ENCODE data around the gene TRRAP. TPM values are rescaled to one million over a fixed set of nuclear protein-coding genes. Genes with fewer than 3 reads are reported as not detected.

Gene TRRAP
- total RNA-seq, 2 experiments from 2014 or later, result 45.5 to 48.2 TPM

- ATAC-seq (no peak), DNase-seq (no peak)
- CTCF ChIA-PET, result no interaction called here
- intact Hi-C loops (cut with micrococcal nuclease), result no loop called here
- peaks cover 12% of the 10 kb centered on the region for H3K27me3 Mint-ChIP-seq
- H3K4me3 Mint-ChIP-seq, result no peak overlapping the region
- no peak overlapping the region for H3K27ac Mint-ChIP-seq
- no peaks in the 10 kb centered on the region for H3K9me3 Mint-ChIP-seq
- TF ChIP-seq CTCF (IDR thresholded peaks at IDR 0.05), result no peak
- no peaks in the 10 kb centered on the region for H3K4me1 Mint-ChIP-seq (ENCODE audit: low read depth)
- no peaks in the 10 kb centered on the region for H3K36me3 Mint-ChIP-seq (ENCODE audit: low read depth)
- POLR2A ChIA-PET, result interaction anchor here (0.5 to 0.6 kb wide), 2 partner anchors 550 to 1329 kb away, joined by 3 to 4 read pairs; no protein-coding TSS in a partner anchor
These were observed 18.3 kb upstream of the TRRAP start for GRCh38 chr7:98860071-98860470.

- Mint-ChIP-seq H3K9me3 (no peaks in the 10 kb centered on the region), H3K4me3 (no peak overlapping the region), H3K27ac (no peak overlapping the region), H3K4me1 (ENCODE audit: low read depth) (no peaks in the 10 kb centered on the region), H3K27me3 (peaks cover 12% of the 10 kb centered on the region), H3K36me3 (ENCODE audit: low read depth) (no peaks in the 10 kb centered on the region)
- DNase-seq, result no peak
- ChIA-PET CTCF (interaction anchor here (0.9 to 2.3 kb wide), 2 partner anchors 10 to 21 kb away, joined by 3 to 8 read pairs; no protein-coding TSS in a partner anchor), POLR2A (no interaction called here)
- no peak for ATAC-seq
- intact Hi-C loops (cut with micrococcal nuclease), result no loop called here
- TF ChIP-seq CTCF (IDR thresholded peaks at IDR 0.05), result no peak
These were observed 16.1 kb upstream of the TRRAP start for GRCh38 chr7:98862203-98862602.

- Mint-ChIP-seq H3K27me3 (peaks cover 12% of the 10 kb centered on the region), H3K9me3 (no peaks in the 10 kb centered on the region), H3K27ac (no peak overlapping the region), H3K4me1 (ENCODE audit: low read depth) (no peaks in the 10 kb centered on the region), H3K36me3 (ENCODE audit: low read depth) (no peaks in the 10 kb centered on the region), H3K4me3 (no peak overlapping the region)
- no peak for DNase-seq
- ChIA-PET POLR2A (no interaction called here), CTCF (interaction anchor here (0.9 to 2.3 kb wide), 2 partner anchors 9 to 21 kb away, joined by 3 to 8 read pairs; no protein-coding TSS in a partner anchor)
- intact Hi-C loops (cut with micrococcal nuclease), result no loop called here
- no peak for ATAC-seq
- no peak for TF ChIP-seq CTCF (IDR thresholded peaks at IDR 0.05)
These were observed 15.5 kb upstream of the TRRAP start for GRCh38 chr7:98862716-98863420.

- CTCF ChIA-PET, result no interaction called here
These were observed 14.7 kb upstream of the TRRAP start for GRCh38 chr7:98863601-98864000.

More at GRCh38 chr7:98863601-98864000, 14.7 kb upstream of the TRRAP start:
- POLR2A ChIA-PET, result no interaction called here
- H3K27me3 Mint-ChIP-seq, result peaks cover 17% of the 10 kb centered on the region
- intact Hi-C loops (cut with micrococcal nuclease), result no loop called here
- H3K27ac Mint-ChIP-seq, result no peak overlapping the region
- TF ChIP-seq CTCF (IDR thresholded peaks at IDR 0.05), result no peak
- H3K36me3 Mint-ChIP-seq (ENCODE audit: low read depth), result no peaks in the 10 kb centered on the region
- ATAC-seq, result no peak
- no peaks in the 10 kb centered on the region for H3K4me1 Mint-ChIP-seq (ENCODE audit: low read depth)
- H3K4me3 Mint-ChIP-seq, result no peak overlapping the region
- no peak for DNase-seq
- H3K9me3 Mint-ChIP-seq, result no peaks in the 10 kb centered on the region
